ENCODE results near the gene SSRP1.
"Not testable (repeated sequence)": the region's sequence is repeated elsewhere in the genome, so short reads cannot be mapped to it uniquely, and the experiment has no call there.

The SSRP1 gene, protein sequence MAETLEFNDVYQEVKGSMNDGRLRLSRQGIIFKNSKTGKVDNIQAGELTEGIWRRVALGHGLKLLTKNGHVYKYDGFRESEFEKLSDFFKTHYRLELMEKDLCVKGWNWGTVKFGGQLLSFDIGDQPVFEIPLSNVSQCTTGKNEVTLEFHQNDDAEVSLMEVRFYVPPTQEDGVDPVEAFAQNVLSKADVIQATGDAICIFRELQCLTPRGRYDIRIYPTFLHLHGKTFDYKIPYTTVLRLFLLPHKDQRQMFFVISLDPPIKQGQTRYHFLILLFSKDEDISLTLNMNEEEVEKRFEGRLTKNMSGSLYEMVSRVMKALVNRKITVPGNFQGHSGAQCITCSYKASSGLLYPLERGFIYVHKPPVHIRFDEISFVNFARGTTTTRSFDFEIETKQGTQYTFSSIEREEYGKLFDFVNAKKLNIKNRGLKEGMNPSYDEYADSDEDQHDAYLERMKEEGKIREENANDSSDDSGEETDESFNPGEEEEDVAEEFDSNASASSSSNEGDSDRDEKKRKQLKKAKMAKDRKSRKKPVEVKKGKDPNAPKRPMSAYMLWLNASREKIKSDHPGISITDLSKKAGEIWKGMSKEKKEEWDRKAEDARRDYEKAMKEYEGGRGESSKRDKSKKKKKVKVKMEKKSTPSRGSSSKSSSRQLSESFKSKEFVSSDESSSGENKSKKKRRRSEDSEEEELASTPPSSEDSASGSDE

DNA sequence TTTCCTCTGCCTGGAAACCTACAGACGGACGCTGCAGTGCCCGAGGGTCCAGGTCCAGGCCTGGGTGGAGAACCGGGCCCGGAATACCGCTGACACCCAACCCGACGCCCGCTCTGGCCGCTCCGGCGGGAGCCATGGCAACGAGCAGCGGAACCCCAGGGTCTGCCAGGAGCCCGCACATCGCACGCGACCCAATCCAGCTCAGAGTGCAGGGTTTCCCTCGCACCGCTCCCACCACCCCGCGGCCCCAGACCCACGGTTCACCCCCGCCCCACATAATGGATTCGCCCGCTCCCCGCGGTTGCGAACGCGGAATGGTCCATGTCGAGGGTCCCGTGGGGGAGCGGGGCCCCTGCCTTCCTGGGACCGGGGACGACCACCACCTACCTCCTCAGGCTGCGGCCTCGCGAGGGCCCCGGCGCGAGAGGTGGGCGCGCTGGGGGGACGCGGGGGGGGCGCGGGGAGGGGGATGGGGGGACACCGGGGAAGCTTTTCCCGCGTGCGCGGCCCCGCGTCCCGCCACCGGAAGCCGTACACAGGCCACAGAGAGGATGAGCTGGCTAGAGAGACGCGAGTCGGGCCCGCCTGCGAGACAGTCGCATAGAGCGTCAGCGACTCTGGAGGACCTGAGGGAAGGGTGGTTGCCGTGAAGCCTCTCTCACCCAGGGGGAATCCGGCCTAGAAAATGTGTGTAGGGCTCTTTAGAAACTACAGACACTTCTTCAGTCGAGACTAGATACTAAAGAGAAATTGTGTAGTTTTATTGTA is at the start of gene SSRP1:
Gene SSRP1 (minus strand): TSS at position 550 of the 768 bp plus-strand sequence. CDS start 771 bp downstream, outside the sequence.
- no peak for DNase-seq (ENCODE audit: low read depth)

DNA sequence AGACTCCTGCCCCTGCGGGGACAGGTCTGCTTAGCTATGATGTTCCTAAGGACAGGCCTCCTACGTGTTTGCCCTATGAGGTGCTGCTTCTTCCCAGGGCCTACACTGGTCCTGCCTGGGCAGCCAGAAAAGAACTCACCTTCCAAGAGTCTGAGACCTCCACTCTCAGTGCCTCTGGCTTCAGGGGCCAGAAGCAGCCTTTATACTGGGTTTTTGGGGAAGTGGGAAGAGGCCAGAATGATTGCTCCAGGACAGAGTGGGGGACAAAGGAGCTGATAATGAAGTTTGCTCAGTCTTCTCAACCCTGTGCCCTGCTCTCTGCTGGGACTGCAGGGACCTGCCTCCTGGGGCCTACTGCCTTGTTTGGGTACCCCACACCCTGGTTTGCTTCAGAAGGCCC is 45.3 kb upstream of the SSRP1 start, which contains the start of gene PRG3:
Gene PRG3 (minus strand): TSS at position 176 of the 400 bp plus-strand sequence. CDS start 442 bp downstream, outside the sequence.
- no peak for DNase-seq (ENCODE audit: low read depth)

DNA sequence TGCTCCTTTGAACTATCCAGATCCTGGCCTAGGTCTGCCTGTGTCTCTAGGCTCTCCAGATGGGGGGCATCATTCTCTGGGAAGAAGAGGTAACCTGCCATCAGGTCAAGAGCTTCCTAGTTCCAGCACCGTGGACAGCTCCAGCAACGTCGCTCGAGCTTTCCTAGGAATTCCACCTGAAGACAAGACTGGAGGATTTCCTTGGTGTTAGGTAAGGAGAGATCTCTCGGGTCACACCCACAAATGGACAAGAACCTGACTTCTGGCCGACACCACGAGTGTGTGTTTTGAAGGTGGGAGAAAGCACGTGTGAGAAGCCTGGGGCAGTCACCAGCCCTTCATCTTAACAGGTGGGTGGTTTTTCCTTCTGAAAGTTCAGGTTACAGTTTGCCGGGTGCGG is 44.0 kb upstream of the SSRP1 start:
- no peak for DNase-seq (ENCODE audit: low read depth)

DNA sequence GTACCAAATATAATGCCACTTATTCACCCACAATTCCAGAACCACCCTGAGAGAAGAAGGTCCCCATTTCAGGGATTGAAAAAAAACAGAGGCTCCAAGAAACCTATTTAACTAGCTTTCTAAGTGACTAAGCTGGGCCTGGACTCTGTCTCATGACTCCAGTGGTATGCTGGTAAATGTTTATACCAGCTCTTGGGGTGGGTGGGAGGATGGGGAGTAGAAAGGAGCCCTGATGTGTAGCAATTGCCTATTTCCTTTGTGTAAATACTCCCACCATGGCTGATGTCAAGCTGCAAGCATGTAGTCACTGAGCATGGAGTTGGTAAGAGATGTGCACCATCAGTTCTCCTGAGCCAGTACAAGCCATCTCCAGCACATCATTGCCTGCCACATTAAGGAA is 42.5 kb upstream of the SSRP1 start:
- no peak for DNase-seq (ENCODE audit: low read depth)

DNA sequence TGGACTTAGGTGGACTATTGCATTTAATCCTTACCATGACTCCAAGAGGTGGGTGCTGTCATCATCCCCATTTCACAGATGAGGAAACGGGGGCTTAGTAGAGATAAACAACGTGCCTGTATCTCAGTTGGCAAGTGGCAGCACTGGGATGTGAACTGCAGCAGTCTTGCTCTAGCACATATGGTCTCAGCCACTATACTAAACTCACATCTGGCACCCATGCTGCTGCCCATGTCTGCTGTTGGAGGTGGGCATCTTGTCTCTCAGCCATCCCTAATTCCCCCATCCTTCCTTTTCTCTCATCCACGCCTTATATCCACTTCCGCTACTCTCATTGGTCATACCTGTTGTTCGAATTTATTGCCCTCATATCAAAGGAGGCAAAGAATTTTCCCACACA is 41.4 kb upstream of the SSRP1 start:
- DNase-seq (ENCODE audit: low read depth), result no peak

DNA sequence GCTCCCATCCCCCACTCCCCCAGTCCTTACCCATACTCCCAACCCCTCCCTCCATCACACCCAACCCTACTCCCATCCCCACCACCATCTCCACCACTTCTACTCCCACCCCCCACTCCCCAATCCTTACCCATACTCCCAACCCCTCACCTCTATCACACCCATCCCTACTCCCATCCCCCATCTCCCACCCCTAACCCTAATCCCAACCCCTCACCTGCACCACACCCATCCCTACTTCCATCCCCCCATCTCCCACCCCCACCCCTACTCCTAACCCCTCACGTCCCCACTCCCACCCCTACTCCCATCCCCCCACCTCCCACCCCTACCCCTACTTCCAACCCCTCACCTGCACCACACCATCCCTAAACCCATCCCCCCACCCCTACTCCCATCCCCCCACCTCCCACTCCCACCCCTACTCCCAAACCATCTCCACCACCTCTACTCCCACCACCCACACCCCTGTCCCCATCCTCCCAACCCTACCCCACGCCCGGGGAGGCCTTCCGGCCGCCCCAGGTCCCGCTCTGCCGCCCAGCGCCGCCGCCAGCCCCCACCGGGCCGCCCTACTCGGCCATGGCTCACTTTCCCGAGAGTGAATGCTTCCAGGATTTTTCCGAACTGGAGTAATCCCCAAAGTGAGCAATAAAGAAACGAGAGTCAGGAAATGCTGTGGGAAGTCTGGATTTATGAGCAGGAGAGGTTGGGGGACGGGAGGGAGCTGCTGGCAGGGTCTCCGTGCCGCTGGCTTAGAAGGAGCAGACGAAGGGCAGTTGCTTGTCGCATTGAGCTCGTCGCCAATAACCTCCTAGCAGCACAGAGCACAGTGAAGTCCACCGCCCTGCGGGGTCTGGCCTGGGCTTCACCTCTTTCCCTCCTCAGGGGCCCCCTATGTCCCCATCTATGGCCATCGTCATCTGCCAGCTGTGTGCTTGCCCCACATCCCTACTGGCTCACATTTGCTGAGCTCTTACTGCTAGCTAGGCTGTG is 40.7 kb upstream of the SSRP1 start:
- no peak for DNase-seq (ENCODE audit: low read depth)

DNA sequence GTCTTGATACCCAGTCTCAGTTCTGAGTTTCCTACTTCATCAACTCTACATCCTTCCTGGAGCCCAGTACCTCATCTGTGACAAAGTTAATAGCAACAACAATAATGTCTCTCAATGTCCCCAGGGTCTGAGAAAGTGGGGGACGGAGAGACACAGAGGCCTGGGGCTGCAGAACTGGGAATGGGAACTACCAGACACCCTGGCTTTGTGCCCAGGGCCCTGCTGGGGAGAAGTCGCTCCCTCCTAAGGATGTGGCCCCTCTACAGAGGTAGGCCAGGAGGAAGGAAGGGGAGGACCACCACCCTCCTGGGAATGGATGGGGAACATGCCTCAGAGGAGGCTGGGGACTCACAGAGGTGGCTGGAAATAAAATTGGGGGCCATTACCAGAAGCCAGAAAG is 39.8 kb upstream of the SSRP1 start:
- no peak for DNase-seq (ENCODE audit: low read depth)

DNA sequence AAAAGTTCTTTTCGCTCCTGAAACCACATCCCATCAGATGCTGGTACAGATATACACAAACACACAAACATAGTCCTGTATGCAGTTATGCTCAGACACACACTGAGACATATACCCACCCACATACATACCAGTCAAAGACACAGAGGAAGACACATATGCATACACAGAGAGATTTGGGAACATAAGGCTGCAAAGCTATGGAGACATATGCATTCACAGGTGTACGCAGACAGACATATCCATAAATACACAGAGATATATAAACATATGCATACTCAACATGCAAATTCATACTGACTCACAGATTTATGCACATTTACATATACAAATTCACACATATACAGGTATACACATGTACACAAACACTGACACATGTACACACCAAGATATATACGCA is 39.3 kb upstream of the SSRP1 start:
- DNase-seq (ENCODE audit: low read depth), result no peak

DNA sequence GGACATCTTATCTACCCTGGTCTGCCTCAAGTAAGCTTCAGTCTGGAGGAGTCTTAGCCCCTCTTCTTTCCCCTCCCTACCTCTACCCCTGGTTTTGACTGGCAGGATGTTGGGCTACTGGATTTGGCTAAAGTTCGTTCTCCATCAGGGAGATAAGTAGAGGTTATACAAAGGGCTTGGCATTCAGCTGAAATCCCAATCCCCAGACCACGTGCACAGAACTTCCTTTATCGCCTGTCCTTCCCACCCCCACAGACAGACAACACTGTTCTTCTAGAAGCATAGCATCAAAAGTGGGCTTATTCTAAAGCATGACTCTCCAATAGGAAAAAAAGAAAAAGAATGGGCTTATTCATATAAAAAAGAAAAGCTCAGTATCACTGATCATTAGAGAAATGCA is 37.5 kb upstream of the SSRP1 start:
- DNase-seq (ENCODE audit: low read depth), result no peak

DNA sequence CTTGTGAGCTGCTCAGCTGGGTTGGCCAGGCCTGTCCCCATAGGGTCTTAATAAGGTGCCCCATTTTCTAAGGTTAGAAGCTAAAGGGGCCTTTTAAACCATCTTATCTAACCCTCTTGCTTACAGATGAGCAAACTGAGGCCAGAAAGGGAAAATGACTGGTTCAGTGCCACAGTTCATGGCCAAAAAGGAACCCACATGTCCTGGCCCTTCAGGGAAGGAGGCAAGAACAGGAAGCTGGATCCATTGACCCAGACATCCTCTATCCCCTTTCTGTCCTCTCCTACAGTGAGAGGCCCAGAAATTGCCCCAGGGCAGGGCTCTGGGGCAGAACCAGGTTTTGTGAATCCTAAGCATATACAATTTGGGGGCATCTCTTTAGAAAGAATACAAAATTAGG is 35.2 kb upstream of the SSRP1 start:
- no peak for DNase-seq (ENCODE audit: low read depth)

DNA sequence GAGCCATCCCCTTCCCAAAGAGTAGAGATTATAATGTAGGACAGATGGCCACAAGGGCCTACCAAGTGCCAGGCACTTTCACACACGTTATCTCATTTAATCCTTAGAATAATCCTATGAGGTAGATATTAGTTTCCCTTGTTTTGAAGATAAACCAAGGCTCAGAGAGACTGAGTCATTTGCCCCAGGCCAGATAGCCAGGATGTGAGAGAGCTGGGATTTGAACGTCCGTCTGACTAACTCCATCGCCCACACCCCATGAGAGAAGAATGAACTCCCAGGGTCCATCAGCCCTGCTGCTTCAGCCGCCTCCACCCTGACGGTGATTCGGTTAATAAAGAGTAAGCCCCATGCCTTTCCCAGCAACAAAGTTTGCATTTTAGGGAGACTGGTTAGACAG is 34.6 kb upstream of the SSRP1 start:
- peak; percentile 6 for DNase-seq (ENCODE audit: low read depth)

DNA sequence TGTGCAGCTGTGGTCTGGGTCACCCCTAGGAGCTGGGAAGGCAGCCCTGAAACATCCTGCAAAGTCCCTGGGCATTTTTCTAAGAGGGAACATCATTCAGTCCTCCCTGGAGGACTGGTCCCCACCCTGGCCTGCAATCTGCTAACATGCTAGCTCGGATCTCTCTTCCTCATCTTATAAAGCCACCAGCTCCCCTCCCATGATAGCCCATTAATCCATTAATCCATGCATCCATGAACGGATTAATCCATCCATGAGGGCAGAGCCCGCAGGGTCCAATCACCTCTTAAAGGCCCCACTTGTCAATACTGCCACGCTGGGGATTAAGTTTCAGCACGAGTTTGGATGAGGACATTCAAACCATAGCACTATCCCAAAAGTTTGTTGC is 33.1 kb upstream of the SSRP1 start:
- DNase-seq (ENCODE audit: low read depth), result no peak

DNA sequence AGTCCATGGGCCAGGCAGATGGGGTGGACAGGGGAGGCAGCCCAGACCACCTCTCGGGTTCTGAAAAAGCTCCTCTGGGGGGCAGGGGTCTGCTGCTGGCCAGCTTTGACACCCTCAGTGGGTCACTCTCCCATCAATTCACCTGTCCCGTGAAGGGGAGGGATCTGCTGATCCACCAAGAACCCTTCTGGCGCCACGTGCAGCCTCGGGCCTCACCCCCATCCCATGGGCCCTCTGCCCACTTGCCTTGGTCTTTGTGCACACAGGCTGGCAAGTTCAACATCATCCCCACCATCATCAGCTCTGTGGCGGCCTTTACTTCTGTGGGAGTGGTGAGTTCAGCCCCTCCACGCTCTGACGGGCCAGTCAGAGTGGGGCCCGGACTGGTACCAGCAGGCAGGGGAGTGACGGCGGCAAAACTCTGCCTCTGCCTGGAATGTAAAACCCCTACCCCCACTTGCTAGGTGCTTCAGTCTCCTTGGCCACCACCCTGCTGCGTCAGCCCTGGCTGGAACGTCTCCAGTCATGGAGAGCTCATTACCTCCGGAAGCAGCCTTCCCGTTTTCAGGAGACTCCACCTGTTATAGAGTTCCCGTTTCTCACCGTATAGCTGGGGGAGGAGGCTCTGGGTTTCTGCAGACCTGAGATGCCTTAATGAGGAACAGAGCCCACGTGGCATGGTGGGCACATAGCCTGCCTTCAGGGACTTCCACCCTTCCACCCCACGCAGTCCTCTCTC is 32.6 kb upstream of the SSRP1 start:
- DNase-seq (ENCODE audit: low read depth), result no peak

DNA sequence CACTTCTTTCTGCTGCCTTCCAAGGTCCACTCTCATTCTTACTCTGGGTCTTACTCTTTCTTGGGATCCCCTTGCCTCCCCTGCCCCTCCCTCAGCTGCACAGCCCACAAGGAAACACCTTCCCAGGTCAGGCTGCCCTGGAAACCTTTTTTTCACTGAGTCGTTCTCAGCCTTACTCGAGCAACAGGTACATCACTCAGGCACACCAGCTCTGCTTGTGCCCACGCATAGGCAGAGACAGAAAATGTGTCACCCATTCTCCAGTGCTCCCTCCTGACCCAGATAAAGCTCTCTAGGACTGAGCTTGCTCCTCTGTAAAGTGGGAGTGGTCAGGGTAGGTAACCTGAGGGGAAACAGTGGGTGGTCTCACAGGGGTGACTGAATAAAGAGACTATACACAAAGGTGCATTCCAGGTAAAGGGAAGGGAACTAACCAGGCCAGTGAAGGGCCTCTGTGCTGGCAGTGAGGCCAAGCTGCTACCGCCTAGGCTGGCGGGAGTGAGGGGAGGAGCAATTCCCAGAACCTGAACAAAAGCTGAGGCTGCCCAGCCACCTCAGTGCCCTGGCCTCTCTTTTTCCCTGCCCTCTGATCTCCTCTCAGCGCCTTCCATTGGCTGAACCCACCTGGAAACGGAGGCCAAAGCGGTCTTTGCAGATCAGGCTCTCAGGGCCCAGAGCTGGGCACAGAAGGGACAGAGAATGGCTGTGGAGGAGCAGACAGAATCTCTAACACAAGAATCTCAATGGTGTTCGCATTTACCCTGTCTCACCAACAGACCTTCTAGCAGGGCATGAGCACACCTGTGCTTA is 29.4 kb upstream of the SSRP1 start:
- no peak for DNase-seq (ENCODE audit: low read depth)

DNA sequence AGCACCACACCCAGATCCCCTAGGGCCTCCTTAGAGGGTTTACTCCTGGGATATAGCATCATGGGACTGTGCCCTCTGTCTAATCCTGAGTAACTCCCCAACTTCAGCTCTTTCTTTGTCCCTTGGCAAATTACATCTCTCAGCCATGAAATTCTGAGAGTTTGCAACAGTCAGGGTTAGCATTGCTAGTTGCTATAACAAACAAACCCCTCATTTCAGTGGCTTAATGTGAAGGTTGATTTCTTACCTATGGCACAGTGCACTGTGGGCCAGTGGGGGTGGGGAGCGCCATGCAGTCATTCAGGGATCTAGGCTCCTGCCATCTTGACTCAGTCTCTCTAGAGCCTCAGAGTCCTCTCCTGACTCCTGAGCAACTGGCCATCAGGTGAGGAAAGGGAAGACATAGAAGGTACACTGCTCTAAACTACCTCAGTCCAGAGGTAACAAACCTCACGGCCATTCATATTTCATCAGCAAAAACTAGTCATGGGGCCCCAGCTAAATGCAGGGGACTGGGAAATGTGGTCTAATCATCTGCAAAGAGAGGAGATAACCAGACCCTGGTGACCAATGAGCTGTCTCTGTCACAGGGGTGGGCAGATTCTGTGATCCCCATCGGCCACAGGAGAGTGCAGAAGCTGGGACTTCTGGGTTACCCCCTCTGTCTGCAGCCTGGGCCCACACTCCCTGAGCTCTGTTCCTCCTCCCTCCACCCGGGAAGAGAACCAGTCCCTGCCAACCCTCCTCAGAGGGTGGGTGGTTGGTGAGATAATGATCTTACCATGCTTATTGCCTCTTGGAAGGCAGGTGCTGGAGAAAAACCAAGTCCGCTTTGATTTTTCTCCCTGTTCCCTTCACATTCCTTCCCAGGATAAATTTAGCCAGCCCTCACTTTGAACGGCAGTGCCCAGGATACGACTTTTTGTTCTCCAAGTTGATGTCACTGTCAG is 27.7 kb upstream of the SSRP1 start:
- no peak for DNase-seq (ENCODE audit: low read depth)

DNA sequence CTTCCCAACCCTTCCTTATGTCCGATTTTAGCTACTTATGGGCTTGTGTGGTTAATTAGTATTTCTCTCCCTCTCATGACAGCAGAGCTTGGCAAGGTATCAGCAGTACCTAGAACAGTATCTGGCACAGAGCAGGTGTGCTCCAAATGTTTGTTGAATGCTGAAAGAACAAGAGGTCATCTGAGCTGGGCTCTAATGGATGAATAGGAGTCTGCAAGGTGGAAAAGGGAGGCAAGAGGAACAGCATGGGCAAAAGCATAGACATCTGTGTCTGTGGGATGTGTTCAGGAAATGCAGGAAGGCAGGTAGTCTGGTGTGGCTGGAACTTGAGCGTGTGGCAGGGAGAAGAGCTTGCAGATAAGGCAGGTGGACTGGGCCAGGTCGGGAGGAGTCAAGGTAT is 26.2 kb upstream of the SSRP1 start:
- DNase-seq (ENCODE audit: low read depth), result no peak

DNA sequence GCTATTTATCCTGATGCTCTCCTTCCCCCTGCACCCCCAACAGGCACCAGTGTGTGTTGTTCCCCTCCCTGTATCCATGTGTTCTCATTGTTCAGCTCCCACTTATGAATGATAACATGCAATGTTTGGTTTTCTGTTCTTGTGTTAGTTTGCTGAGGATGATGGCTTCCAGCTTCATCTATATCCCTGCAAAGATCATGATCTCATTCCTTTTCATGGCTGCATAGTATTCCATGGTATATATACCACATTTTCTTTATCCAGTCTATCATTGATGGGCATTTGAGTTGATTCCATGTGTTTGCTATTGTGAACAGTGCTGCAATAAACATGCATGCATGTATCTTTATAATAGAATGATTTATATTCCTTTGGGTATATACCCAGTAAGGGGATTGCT is 25.7 kb upstream of the SSRP1 start:
- not testable (repeated sequence) for DNase-seq (ENCODE audit: low read depth)

DNA sequence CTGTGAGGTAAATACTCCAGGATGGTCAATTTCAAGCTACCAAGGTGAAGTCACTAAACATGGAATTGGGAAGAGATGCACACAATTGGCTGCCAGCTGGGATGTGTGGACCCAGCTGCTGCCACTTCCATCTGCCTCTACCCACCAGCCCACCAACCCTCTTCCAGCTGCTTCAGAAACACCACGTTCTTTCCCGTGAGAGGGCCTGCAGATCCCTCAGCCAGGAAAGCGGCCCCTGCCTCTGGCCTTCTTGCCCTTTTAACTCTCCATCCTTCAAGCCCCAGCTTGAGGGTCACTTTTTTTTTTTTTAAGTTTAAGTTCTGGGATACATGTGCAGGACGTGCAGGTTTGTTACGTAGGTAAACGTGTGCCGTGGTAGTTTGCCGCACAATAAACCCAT is 25.3 kb upstream of the SSRP1 start:
- no peak for DNase-seq (ENCODE audit: low read depth)
